Endothelial cell of umbilical vein (primary cell): Measurements from ENCODE around the gene CALHM5. TPM values are rescaled to one million over a fixed set of nuclear protein-coding genes. Genes with fewer than 3 reads are reported as not detected.

Source experiments
- BruUV-seq: library from RNA; stranded (reverse); fragments of 400-500 nt; replicated peaks from 2 replicates; lab custom pipeline; 2021; lab: Mats Ljungman, UMichigan
- CTCF ChIA-PET: fragments of 300-600, 350-600 bp; sonication (Branson Sonifier 250); formaldehyde crosslinking; loops from one replicate; lab custom pipeline; 2021; ENCODE audit warnings: antibody characterized with exemption, inconsistent platforms; lab: Charles Lee
- POLR2A ChIA-PET: fragments of 300-600, 350-600 bp; sonication (Branson Sonifier 250); formaldehyde crosslinking; loops from one replicate; lab custom pipeline; 2021; ENCODE audit warnings: antibody characterized with exemption, inconsistent platforms; lab: Charles Lee
- DNase-seq: peaks from one replicate; pipeline ENCODE4 v3.0.0-alpha.2; 2011; ENCODE audit warnings: low read depth, low spot score
- FAIRE-seq: peaks from 2 replicates; lab custom pipeline; 2011; peaks lifted over from hg19 to GRCh38; lab: Jason Lieb, UNC
- H2AFZ ChIP-seq: 2 replicates; pipeline ENCODE4 v1.6.0; 2012; ENCODE audit warnings: low read depth, low read length, control low read depth, inconsistent platforms
- H3K27ac ChIP-seq: 2 replicates; pipeline ENCODE4 v1.5.1; 2011; ENCODE audit warnings: low read depth, mild to moderate bottlenecking, control low read depth, low read length, moderate library complexity; ENCODE audit not compliant: insufficient read depth
- H3K27me3 ChIP-seq, 2 experiments: 2 replicates each; pipeline versions ENCODE4 v1.6.0 to v1.6.1; 2011; ENCODE audit warnings: low read length in 2 of 2, mixed read lengths in 1 of 2; ENCODE audit not compliant: control insufficient read depth in 2 of 2, insufficient read depth in 2 of 2
- H3K36me3 ChIP-seq, 2 experiments: 2 replicates in 1 of 2; 3 replicates in 1 of 2; pipeline ENCODE4 v1.5.1; 2011; ENCODE audit warnings: low read length in 2 of 2, mild to moderate bottlenecking in 1 of 2, moderate library complexity in 1 of 2; ENCODE audit not compliant: control insufficient read depth in 2 of 2, insufficient read depth in 2 of 2; ENCODE audit errors: extremely low read depth in 1 of 2
- H3K4me1 ChIP-seq: 3 replicates; pipeline ENCODE4 v1.5.1; 2011; ENCODE audit warnings: mild to moderate bottlenecking, low read length; ENCODE audit not compliant: control insufficient read depth, insufficient read depth; ENCODE audit errors: extremely low read depth
- H3K4me2 ChIP-seq: 2 replicates; pipeline ENCODE4 v1.6.1; 2011; ENCODE audit warnings: low read length, control low read depth, mixed read lengths; ENCODE audit not compliant: insufficient read depth
- H3K4me3 ChIP-seq, 3 experiments: fragments of 200-600 bp in 1 of 3; sonication (generic), shearing (Covaris generic) in 1 of 3; replicated peaks in 1 of 3; 2 replicates each; pipeline ENCODE4 v1.5.1; 2011 to 2016; ENCODE audit warnings: control low read depth in 3 of 3, low read length in 3 of 3, mild to moderate bottlenecking in 2 of 3, inconsistent platforms in 1 of 3, low read depth in 1 of 3, moderate library complexity in 1 of 3; ENCODE audit not compliant: insufficient read depth in 1 of 3
- H3K79me2 ChIP-seq: 2 replicates; pipeline ENCODE4 v1.6.0; 2012; ENCODE audit warnings: low read length, inconsistent platforms; ENCODE audit not compliant: control insufficient read depth, insufficient read depth
- H3K9ac ChIP-seq: replicated peaks from 2 replicates; pipeline ENCODE3; 2011; ENCODE audit warnings: low read length, control low read depth; ENCODE audit not compliant: insufficient read depth; ENCODE audit errors: extremely low read depth
- H3K9me1 ChIP-seq: replicated peaks from 3 replicates; pipeline ENCODE4 v1.6.0; 2011; ENCODE audit warnings: mild to moderate bottlenecking, low read length; ENCODE audit not compliant: control insufficient read depth, insufficient read depth; ENCODE audit errors: extremely low read depth
- H3K9me3 ChIP-seq: replicated peaks from 2 replicates; pipeline ENCODE4 v1.5.1; 2012; ENCODE audit warnings: low read length, inconsistent platforms; ENCODE audit not compliant: control insufficient read depth, insufficient read depth
- H4K20me1 ChIP-seq: replicated peaks from 2 replicates; pipeline ENCODE3; 2011; ENCODE audit warnings: mild to moderate bottlenecking, low read length; ENCODE audit not compliant: control insufficient read depth, insufficient read depth; ENCODE audit errors: extremely low read depth
- CTCF ChIP-seq, 2 donors: IDR thresholded peaks; 1 replicate in 1 of 2; 2 replicates in 1 of 2; pipeline ENCODE4 v1.5.1; 2011; ENCODE audit warnings: low read length in 2 of 2, mild to moderate bottlenecking in 2 of 2, moderate library complexity in 2 of 2, control low read depth in 1 of 2, inconsistent platforms in 1 of 2, low read depth in 1 of 2; ENCODE audit not compliant: insufficient read depth in 1 of 2; ENCODE audit errors: extremely low read depth in 1 of 2
- EZH2 ChIP-seq: IDR thresholded peaks from 2 replicates; pipeline ENCODE4 v1.6.1; 2012; ENCODE audit warnings: borderline replicate concordance, low read depth, mild to moderate bottlenecking, moderate library complexity, low read length, inconsistent platforms; ENCODE audit not compliant: severe bottlenecking
- FOS ChIP-seq: IDR thresholded peaks from 2 replicates; pipeline ENCODE4 v1.6.1; 2011; ENCODE audit warnings: mild to moderate bottlenecking, low read length, moderate library complexity, borderline replicate concordance; ENCODE audit not compliant: insufficient read depth
- GATA2 ChIP-seq: IDR thresholded peaks from 2 replicates; pipeline ENCODE4 v1.7.0; 2011; ENCODE audit warnings: low read depth, mild to moderate bottlenecking, moderate library complexity, mixed read lengths, low read length; ENCODE audit not compliant: insufficient read length, insufficient read depth
- JUN ChIP-seq: IDR thresholded peaks from 2 replicates; pipeline ENCODE4 v1.6.1; 2011; ENCODE audit warnings: borderline replicate concordance, low read depth; ENCODE audit not compliant: insufficient read length, insufficient read depth
- MYC ChIP-seq: IDR thresholded peaks from one replicate; pipeline ENCODE4 v1.6.1; 2011; ENCODE audit warnings: mild to moderate bottlenecking, low read depth, low read length
- POLR2A ChIP-seq: IDR thresholded peaks from 2 replicates; pipeline ENCODE4 v1.6.1; 2012; ENCODE audit warnings: low read depth, mild to moderate bottlenecking, control low read depth, low read length
- POLR2AphosphoS5 ChIP-seq: IDR thresholded peaks from 2 replicates; pipeline ENCODE4 v1.6.1; 2012; ENCODE audit warnings: low read depth, mild to moderate bottlenecking, control low read depth, low read length, moderate library complexity; ENCODE audit not compliant: insufficient read depth
- dilution Hi-C: fragments of 300-500 bp; cut with MboI; formaldehyde crosslinking; loops from one replicate; pipeline ENCODE4 v1.15.0; 2019; ENCODE audit warnings: low sequenced_read_pairs; ENCODE audit not compliant: extremely low pct_ligation_motif_present
- intact Hi-C: fragments of 100-400 bp; cut with micrococcal nuclease; formaldehyde crosslinking; loops from one replicate; pipeline ENCODE4 v1.10.0; 2022
- polyA plus RNA-seq, 4 experiments: library from polyadenylated mRNA; depleted of rRNA in 3 of 4; stranded (reverse) in 3 of 4; unstranded in 1 of 4; fragments of >200 nt; gene quantifications; 2 replicates each; pipeline versions ENCODE4 v1.2.1 to v1.2.3, GENCODE V29; 2011 to 2012; ENCODE audit warnings: missing spikeins in 1 of 4
- total RNA-seq: library from RNA; stranded (reverse); gene quantifications from 2 replicates; pipeline ENCODE4 v1.2.3, GENCODE V29; 2021
- TF ChIP-seq, protein P1 (sequence below): IDR thresholded peaks from 2 replicates; pipeline ENCODE4 v1.6.1; 2011; ENCODE audit not compliant: insufficient read depth, insufficient read length

Gene CALHM5
- total and polyA plus RNA-seq, 2 donors (not counting 3 experiments of a cell fraction or from before 2014, with no cell fraction given) = 4.5 to 6.6 TPM

GRCh38 chr6:116545651-116546050, 34.2 kb downstream of the CALHM5 start, which contains the start of gene TRAPPC3L:
Gene TRAPPC3L, minus strand, starts transcription at chr6:116545684. Its CDS starts 170 bp downstream, at chr6:116545514.
- Histone ChIP-seq H4K20me1 (no peaks in the 10 kb centered on the region), H3K27me3 (no peaks in the 10 kb centered on the region), H3K9ac (no peak within 1 kb of the TSS), H2AFZ (no peak within 1 kb of the TSS), H3K4me3 (no peak within 1 kb of the TSS), H3K9me1 (no peaks in the 10 kb centered on the region), H3K9me3 (no peaks in the 10 kb centered on the region), H3K4me1 (no peaks in the 10 kb centered on the region), H3K79me2 (no peaks in the 10 kb centered on the region), H3K4me2 (no peak within 1 kb of the TSS), H3K36me3 (no peaks in the 10 kb centered on the region), H3K27ac (no peak within 1 kb of the TSS)
- intact Hi-C loops (no loop called here), dilution Hi-C loops (no loop called here)
- BruUV-seq = no TSS peak
- DNase-seq (no peak), FAIRE-seq (no peak)
- CTCF ChIA-PET = interaction anchor here (1.1 to 1.2 kb wide), 3 partner anchors 12 to 328 kb away, joined by 3 to 4 read pairs (median 4); no protein-coding TSS in a partner anchor
- no peak for TF ChIP-seq JUN
- no peak for TF ChIP-seq POLR2A
- TF ChIP-seq FOS = no peak
- no peak for TF ChIP-seq EZH2
- TF ChIP-seq POLR2AphosphoS5 = no peak
- TF ChIP-seq MYC = no peak
- no peak for TF ChIP-seq CTCF (IDR thresholded peaks at IDR 0.05; ENCODE audit: extremely low read depth in 1 of 2, insufficient read depth in 1 of 2, low read depth in 1 of 2, low read length in 2 of 2)
- TF ChIP-seq, protein P1, sequence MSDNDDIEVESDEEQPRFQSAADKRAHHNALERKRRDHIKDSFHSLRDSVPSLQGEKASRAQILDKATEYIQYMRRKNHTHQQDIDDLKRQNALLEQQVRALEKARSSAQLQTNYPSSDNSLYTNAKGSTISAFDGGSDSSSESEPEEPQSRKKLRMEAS = no peak
- no peak for TF ChIP-seq GATA2
- POLR2A ChIA-PET = no interaction called here
